ENCODE data around the gene ARHGAP42.

ARHGAP42 gene

DNA sequence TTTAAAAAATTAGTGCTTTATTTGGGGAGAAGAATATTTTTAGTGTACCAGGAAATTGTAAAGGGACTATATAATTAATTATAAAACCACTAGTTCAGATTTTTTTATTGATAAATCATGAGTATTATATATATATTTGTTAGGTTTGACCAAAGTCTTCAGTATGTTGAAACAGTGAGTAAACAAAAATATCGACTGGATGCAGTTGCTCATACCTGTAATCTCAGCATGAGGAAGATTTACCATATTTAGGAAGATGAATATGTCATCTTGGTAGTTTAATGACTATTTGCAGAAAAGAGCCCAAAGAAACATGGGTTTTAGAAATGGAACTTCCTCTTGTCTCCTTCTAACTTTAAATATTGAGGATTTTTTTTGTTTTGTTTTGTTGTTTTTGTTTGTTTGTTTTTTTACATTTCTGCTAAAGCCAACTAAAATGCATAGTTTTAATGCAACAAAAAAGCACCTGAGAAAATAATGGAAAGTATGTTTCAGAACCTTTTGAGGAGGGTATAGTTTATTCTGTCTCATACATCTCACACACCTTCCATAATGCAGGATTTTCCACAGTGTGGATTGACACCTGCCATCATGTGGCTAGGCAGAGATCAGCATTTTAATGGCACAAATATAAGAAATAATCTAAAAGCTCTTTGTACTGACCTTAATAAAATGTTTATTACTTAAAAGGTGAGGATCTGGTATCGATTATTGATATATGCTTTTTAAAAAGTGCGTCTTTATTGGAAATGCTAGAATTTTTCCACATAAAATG, 114.3 kb downstream of the ARHGAP42 start:
- DNase-seq (ENCODE audit: low read depth), result no peak

GRCh38 chr11:100805506-100806199, 118.6 kb downstream of the ARHGAP42 start:
- peak; percentile 50 for DNase-seq (ENCODE audit: low read depth)

DNA sequence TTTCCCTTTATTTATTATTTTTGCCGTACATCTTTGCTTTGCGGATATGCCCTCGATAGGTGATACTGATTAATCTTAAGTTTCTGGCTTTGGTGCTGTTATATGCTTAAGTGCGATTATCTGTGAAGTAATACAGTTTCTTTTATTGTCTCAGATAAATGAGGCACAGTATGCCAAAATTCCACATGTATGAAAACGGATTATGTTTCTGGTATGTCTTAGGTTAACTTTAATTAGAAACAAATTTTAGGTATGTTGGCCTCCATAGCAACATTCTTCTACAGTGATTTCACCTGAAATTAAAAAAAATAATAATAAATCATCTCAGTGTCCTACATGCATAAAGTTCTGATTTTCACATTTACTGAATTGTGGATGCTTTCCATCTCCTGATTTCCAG, 119.2 kb downstream of the ARHGAP42 start:
- no peak for DNase-seq (ENCODE audit: low read depth)

- peak; percentile 71 for DNase-seq (ENCODE audit: low read depth)
Measured at GRCh38 chr11:100808904-100809491, 121.9 kb downstream of the ARHGAP42 start.

DNA sequence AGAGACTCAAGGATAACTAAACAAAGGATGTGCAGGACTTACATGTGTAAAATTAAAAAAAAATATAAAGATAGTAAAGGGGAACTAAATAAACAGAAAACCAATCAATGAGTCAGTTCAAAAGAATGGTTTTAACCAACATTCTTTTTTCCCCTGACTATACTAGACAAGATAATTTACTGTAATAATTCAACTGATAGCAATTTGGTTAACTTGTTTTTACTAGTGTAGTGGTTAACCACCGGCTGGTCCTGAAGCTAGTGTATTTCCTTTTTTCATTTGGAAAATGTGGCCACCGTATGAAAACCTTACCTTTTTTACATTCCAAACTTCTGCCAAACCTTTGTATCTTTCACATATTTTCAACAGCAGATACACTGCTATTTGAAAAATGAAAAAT, 123.1 kb downstream of the ARHGAP42 start:
- peak; percentile 64 for DNase-seq (ENCODE audit: low read depth)

GRCh38 chr11:100810666-100811065, 123.6 kb downstream of the ARHGAP42 start:
- no peak for DNase-seq (ENCODE audit: low read depth)

- DNase-seq (ENCODE audit: low read depth), result no peak
Measured at GRCh38 chr11:100812517-100812916, 125.4 kb downstream of the ARHGAP42 start.

- no peak for DNase-seq (ENCODE audit: low read depth)
Measured at GRCh38 chr11:100815787-100816330, 128.8 kb downstream of the ARHGAP42 start.

DNA sequence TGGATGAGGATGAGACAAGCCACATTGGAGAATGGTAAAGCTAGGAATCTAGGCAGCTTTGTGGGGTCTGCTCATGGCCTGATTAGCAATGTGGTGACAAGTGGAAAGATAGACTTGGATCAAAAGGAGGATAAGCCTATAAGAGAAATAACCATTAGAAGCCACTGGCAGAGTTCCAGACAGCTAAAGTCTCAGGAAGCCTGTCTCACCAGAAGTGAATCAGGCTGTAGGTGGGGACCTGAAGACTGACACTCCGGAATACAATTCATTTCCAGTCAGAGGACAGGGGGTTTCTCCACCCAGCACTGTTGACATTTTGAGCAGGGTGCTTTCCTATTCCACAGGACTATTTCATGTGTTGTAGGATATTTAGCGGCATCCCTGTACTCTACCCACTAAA, 129.7 kb downstream of the ARHGAP42 start:
- DNase-seq (ENCODE audit: low read depth), result peak; percentile 23

DNA sequence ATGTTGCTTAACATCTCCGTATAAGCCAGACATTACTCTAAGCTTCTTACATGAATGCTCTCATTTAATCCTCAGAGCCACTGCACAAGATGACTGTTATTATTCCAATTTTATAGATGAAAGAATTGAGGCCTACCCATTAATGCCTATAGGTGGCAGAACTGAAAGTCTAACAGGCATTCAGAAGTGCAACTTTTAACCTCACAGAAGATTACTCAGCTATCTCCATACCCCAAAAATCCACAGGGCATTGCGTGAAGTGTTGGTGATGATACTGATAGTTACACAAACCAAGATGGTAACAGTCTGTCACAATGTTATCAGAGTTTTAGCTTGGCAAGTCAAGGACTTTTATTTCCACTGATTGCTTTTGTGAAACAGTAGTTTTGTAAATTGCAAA, 130.5 kb downstream of the ARHGAP42 start:
- DNase-seq (ENCODE audit: low read depth), result peak; percentile 8

GRCh38 chr11:100820621-100821020, 133.5 kb downstream of the ARHGAP42 start:
- DNase-seq (ENCODE audit: low read depth), result no peak

DNA sequence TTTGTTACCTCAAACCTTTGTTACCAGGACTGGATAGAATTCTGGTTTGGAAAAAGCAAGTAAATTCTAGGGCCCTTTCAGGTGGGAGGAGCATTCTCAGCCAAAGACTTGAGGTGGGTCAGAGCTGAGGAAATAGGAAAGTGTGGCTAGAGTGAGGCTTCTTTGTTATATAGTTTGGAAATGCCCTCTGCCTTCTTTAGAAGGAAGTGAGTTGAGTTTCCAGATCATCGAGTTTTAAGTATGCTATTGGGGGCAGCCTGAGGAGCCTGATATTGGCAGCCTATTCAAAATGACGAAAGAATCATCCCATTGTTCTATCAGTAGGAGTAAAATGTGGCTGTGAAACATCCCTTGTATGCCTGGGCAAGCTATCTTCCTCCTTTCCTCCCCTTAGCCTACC, 134.1 kb downstream of the ARHGAP42 start:
- no peak for DNase-seq (ENCODE audit: low read depth)

DNA sequence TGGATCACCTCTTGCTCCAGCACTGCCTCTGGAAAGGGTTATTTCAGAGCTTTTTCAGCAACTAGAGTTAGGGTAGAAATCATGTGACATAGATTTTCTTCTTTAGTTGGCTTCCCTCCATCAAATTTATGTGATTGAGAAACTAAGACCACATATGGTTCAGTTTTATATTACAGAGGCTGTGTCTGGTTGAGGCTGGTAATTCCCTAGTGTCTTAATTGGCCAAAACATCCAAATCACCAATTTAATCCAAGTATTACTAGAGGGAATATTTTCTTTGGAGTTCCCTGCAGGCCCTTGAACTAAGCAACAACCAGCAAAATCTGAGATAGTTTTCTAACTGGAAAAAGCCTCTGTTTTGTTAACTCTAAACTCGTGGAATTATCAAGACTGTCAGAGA, 136.3 kb downstream of the ARHGAP42 start:
- DNase-seq (ENCODE audit: low read depth), result no peak

DNA sequence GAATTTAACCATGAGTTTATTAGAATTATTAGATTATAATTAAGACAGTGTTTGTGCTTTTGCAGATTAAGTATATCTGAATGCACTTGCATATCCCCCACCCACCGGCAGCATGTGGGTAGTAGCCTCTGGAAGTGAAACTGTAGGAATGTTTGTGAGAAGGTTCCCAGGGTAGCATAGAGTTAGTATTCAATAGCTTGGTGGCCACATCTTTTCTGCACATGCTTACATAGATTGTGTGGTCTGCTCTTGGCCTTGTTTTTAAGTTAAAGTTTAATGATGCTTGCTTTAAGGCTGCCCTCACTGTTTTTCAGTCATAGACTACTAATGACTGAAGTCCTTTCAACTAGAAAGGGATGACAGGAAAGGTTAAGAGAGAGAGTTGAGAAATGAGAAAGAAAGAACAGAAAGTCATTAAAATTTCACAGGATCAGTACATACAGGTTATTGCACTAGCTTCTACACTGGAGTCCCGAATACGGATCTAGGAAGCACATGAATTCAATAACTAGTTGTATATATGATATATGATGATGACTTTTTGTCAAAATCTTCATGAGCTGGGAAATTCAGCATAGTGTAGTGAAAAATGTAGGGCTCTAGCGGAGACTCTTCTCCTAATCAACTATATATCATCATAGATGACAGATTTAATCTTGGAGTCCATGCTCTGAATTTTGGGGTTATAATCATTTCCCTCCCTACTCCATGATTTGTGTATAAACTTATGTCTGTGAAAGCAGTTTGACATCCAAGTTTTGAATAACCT, 137.1 kb downstream of the ARHGAP42 start:
- DNase-seq (ENCODE audit: low read depth), result no peak

DNA sequence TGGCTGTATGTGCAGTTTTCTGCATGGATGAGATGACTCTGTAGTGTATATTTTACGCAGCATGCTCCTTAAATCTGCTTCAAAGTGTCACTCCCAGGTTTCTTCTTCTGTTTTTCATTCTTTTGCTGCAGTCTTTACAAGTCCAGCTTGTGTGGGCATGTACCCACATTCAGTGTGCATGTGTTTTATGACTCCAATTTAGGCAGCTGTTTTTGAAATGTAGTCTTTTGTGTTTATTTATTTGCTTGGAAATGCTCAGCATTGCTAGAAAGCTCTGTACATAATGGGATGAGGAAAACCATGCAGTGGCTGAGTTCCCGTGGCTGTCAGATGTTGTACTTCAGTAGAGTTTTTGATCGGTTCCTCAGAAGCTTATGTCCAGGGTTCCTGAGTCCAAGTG, 138.5 kb downstream of the ARHGAP42 start:
- DNase-seq (ENCODE audit: low read depth), result no peak

DNA sequence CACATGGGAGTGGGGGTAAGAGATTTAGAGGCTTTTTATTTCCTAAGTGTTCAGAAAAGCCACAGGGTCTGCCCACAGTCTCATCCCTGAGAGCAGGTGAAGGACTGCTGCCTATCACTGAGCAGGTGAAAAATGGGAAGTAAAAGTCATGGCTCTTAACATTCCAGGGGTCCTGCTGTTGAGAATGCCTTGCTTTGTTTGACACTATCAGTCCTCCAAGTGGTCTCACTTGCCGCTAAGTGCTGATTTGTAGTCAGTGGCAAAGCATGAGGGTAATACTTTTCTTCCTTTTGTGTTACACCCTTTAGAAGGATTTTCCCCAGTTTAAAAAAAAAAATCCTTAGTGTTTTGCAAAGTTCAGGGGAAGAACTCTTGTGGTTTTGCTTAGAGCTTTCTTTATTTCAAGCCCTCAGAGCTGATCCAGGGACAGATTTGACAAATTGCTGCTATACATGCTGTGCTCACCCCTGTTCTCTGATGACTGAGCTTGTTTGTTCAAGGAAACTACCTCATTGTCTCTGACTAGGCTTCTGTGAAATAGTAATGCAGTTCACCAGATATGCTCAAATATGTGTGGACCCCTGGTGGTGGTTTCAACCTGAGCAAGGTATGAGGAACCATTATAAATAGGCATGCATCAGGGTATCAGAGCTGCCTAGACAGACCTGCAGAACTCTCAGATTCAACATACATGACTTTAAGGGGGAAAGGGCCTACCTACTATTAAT, 141.0 kb downstream of the ARHGAP42 start:
- peak; percentile 63 for DNase-seq (ENCODE audit: low read depth)

DNA sequence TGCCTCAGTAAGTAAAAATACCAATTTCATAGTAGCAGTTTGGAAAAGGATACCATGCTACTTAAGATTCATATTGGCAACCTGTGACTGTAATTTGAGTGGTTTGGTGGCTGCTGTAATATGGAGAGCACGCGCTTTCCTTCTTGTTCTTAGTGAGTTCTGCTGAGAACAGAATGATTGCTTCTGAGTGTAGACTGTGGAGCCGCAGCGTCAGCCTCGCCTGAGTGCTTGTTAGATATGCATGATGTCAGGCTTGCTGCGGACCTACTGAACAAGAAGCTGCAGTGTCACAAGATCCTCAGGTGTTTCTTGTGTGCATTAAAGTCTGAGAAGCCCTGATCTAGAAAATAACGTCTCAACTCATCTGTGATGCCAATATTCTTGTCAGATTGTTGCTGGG, 143.2 kb downstream of the ARHGAP42 start:
- no peak for DNase-seq (ENCODE audit: low read depth)

DNA sequence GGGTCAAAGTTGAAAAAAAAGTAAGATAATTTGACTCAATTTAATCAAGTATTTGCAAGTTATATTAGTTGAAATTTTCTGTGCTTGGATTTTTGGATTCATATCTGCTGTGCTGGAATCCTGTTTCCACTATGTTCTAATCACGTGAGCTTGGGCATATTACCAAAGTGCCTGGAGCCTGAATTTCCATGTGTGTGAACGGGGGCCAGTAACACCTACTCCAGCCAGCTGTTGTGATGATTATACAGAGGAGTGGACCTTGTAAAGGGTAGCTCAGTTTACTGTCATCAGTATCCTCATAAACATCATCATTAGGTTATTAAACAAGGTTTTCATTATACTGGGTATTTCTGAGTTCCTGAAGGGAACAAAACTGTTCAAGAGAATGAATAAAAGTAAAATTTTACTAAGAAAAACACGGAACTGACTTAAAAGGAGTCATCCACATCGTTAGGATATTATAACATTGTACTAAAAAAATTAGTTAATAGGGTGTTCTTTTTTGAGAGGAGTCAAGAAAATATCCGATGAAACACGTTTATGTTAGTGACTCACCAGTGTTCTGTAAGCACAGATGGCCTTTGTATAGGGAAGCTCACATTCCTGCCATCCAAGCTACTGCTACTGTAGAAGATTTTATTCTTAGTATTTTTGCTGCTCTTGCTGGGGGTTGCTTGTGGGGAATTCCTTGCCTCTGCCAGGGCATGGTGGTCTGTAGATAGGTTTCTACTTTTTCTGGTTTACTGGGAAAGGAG, 144.1 kb downstream of the ARHGAP42 start:
- DNase-seq (ENCODE audit: low read depth), result peak; percentile 77

DNA sequence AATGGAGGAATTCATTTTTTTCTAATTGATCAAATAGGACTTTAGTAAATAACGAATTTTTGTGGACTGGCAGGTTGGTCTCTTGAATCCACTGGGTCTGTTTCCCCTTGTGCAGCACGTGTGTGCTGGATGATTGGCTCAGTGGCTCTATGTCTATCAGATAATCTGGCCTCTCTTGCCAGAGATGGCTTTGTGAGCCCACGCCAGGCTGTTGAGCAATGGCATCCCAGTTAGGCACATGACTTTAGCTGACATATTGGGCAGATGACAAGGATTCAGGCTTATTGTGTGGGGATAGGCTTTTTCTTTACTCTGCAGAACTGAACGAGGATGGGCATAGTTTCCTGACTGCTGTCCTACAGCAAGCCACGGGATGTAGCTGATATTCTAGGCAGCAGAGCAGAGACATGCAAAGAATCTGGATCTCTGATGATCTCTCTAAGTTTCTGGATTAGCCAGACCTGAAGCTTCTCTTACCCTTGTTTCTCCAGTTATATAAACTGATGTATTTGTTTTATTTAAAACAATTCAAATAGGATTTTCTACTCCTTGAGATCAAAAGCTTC, 144.9 kb downstream of the ARHGAP42 start:
- no peak for DNase-seq (ENCODE audit: low read depth)

DNA sequence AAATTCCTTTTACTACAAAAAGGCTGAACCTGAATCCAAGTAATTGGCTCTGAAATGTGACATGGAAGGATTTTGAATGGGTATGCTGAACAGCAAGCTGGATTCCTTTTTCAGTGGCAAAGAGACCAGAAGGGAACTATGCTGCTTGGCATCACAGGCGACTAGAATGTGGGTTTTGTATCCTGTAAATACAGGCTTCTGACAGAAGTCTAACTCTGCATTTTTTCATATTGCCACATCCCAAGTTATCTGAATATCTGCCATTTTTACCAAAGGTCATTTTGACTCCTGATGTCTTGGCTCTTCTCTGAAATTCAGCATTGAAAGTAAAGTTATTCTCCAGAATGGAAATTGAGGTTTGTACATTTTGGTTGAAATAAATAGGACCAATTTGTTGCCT, 145.7 kb downstream of the ARHGAP42 start:
- DNase-seq (ENCODE audit: low read depth), result no peak

Data from ELR (cell line).